ENCODE measurements around the gene MMD2.
"Not testable (repeated sequence)": the region's sequence is repeated elsewhere in the genome, so short reads cannot be mapped to it uniquely, and the experiment has no call there.

The MMD2 gene

GRCh38 chr7:4893188-4893587, 65.8 kb downstream of the MMD2 start:
- DNase-seq: not testable (repeated sequence)

DNA sequence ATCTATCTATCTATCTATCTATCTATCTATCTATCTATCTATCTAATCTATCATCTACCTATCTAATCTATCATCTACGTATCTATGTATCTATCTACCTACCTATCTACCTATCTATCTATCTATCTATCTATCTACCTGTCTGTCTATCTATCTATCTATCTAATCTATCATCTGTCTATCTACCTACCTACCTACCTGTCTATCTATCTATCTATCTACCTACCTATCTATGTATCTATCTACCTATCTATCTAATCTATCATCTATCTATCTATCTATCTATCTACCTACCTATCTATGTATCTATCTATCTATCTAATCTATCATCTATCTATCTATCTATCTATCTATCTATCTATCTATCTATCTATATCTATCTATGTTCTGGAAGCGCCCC, 67.5 kb downstream of the MMD2 start:
- not testable (repeated sequence) for DNase-seq

DNA sequence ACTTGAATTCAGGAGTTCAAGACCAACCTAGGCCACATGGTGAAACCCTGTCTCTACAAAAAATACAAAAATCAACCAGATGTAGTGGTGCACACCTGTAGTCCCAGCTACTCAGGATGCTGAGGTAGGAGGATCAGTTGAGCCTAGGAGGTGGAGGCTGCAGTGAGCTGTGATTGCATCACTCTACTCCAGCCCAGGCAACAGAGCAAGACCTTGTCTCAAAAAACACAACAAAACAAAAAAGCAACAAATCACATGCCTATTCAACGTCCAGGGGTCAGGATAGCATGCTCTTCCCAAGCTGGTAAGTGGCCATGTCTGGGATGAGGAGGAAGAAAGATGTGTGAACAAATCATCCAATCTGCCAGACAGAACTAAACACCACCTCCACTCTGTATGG, 69.3 kb downstream of the MMD2 start:
- DNase-seq: no peak

GRCh38 chr7:4888161-4888560, 70.8 kb downstream of the MMD2 start:
- no peak for DNase-seq

DNA sequence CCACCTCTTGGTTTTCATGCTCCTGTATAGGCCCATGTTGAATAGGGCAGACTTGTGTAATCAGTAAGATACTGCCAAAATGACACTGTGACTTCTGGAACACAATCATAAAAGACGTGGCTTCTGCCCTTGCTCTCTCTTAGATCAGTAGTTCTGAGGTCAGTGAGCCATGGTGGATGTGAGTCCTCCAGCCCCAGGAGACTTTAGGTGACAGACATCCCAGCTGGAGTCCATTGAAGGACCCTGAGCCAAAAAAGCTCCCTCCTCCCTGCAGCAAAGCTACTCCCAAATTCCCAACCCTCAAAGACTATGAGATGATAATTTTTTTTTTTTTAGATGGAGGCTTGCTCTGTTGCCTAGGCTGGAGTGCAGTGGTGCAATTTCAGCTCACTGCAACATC, 72.3 kb downstream of the MMD2 start:
- DNase-seq: no peak

GRCh38 chr7:4885317-4885807, 73.6 kb downstream of the MMD2 start:
- DNase-seq: no peak

- no peak for DNase-seq
These were observed 74.8 kb downstream of the MMD2 start for GRCh38 chr7:4884164-4884563.

GRCh38 chr7:4883372-4884144, 75.4 kb downstream of the MMD2 start, which contains the start of gene RADIL:
RADIL (minus strand) TSS chr7:4883716; CDS start chr7:4878139, 5,577 bp downstream.
- peak; percentile 68 to 84 (median 78) for DNase-seq

DNA sequence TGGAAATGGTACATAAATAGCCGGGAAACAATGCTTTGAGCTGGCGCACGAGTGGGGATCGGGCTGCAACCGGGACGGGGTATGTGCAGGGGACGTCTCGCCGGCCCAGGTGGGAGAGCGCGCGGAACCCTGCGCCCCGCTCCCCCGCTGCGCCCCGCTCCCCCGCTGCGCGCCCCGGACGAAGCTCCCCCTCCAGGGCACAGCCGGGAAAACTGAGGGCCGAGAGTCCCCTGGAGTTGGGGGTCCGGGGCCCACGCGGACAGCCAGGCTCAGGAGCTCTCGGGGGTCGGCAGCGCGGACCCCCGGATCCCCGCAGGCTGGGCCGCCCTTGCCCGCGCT, 76.0 kb downstream of the MMD2 start:
- DNase-seq: no peak

GRCh38 chr7:4882169-4883032, 76.6 kb downstream of the MMD2 start:
- DNase-seq: no peak

DNA sequence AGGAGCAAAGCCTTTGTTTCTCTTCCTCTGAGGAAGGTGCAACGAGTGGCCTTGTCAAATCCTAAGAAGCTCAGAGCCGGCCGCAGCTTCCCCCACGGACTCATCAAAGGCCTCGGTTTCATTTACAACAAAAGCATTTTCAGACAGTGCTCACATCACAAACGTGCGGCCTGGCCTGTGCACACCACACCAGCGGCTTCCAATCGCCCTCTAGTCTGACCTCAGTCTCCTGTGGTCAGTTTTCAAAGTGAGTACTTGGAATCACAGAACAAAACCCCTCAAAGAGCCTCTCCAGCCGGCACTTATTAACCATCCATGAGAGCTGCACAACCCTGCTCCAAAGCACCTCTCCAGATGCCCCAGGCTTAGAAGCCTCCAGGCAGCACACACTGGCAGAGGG, 78.8 kb downstream of the MMD2 start:
- DNase-seq: no peak

DNA sequence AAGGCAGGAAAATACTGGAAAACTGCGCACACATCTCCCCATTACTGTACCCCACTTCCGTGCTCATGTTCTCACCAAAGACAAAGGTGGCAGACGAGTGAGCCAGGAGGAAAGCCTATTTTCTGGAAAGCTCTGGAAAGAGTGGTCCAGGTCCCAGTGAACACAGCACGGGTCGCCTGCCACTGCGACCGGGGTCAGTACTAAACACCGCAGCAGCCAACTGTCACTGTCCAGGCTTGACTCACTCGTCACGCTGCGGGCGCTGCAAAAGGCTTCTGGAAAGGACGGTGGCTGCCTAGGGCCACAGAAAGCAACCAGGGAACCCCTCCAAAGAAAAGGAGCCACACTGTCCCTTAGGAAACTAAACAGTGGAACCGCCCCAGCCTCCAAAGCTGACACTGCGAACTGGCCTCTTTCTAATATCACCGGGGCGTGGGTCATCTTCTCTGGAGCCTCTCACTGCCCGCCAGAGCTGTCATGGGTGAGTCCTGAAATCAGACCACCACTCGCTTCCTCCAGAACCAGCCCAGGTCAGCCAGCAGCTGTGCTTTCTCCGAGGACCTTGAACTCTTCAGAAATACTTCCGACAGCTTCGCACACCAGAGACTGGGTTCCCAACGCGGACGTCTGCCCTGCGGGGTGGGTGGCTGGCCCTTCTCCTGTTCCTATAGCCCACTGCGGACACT, 79.4 kb downstream of the MMD2 start:
- no peak for DNase-seq

DNA sequence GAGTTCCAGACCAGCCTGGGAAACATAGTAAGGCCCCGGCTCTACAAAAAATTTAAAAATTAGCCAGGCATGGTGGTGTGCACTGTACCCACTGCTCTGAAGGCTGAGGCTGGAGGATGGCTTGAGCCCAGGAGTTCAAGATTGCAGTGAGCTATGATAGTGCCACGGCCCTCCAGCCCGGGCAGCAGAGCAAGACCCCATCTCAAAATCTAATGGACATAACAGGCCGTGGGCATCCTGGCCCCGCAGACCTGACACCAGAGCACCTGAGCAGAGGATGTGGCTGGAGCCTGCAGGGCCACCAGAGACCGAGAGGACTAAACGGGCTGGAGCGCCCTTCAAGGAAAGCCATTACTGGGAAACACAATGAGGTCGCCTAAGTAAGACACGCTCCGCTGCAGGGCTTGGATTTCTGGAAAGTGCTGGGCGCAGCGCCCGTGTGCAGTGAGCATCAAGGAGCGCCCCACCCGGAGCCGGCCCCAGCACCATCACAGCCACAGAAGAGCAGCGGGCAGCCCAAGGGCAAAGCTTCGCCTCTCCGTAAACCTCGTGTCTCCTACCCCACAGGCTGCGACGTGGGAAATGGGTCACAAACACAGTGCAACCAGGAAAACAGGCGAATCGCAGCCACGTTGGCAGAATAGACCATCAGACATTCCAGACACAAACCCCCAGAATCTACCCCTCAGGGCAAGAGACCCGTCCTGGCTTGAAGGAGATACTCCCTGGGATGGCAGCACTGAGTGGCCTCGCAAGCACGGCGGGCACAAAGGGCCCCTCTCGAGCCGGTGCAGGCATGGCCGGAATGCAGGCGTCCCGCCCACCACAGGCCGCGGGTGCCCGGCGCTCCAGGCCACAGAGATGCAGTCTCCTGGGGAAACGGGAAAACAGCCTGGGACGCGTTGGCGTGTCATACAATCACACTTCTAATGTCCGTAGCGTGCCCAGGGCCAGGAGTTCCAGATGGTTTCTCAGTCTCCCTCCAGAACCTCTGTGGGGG, 80.4 kb downstream of the MMD2 start:
- DNase-seq: no peak

DNA sequence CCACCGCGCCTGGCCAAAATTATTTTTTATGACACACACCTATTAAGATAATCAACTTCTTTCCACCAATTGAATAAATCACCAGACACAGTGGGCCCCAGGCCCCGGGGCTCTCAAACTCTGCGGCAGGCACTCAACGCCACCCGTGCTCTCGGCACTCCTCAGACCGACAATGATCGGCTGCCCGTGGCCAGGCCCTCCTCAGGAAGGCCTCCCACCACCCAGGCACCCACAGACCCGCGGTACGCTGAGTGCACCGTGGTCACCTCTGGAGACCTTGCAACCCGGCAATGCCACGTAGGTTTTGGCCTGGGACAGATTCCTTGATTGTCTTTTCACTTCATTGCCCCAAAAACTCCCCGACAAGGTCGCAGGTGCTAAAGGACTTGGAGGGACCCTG, 82.4 kb downstream of the MMD2 start:
- no peak for DNase-seq

- DNase-seq: no peak
These were observed 83.6 kb downstream of the MMD2 start for GRCh38 chr7:4875391-4875790.

DNA sequence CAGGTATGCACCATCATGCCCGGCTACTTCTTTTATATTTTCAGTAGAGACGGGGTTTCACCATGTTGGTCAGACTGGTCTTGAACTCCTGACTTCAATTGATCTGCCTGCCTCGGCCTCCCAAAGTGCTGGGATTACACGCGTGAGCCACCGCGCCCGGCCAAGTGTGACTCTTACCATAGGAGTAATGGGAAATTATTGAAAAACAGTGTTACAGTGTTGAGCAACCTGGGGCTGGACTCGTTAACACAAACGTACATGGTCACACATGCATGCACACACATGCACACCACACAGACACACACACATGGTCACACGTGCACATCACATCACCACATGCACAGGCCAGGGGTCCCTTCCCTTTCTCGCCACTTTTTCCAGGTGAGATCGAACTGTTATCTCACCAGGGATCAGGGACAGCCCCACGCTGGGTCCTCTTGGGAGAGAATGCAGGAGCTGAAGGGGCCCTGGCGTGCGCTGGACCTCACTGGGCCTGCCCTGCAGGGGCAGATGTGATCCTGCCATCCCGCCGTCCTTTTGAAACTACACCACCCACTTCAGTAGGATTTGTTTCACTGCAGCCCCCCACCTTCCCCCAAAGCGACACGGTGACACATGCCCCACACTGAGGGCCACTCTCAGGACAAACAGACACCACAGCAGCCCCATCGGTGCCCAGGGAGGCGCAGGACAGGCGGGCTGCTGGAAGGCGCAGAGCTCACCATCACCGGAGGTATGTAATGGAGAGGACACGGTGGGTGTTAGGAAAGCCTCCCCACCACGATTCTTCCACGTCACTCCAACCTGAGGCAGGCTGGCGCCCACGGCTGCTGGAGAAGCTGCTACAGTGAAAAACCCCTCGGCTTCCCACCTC, 85.7 kb downstream of the MMD2 start:
- DNase-seq: no peak

- DNase-seq: no peak
These were observed 86.9 kb downstream of the MMD2 start for GRCh38 chr7:4871930-4872675.

DNA sequence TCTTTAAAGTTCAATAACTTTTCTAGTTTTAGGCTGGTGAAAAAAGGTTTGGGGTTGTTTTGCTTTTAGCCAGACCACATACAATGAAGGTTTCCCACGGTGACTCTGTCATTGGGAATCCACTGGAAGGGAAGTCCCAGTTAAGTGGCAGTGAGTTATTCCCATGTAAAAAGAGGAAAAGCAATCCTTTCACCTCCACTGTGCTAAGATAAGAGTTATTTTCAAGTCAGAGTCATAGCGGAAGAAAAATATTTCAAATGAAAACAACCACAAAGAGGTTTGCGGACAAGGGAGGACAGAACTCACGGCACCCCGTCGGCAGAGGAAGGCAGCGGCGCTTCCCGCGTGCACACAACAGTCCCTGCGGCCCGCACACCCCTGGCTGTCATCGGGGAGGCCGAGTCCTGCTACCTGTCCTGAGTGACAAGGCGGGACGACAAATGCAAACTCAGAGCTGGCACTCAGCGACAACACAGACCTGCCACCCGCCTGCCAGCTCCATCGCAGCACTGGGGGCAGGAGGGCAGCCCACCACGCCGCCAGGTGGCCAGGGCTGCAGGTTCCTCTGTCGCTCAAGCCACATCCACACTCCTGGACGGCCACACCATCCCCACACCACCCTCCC, 87.8 kb downstream of the MMD2 start:
- no peak for DNase-seq

- no peak for DNase-seq
These were observed 90.5 kb downstream of the MMD2 start for GRCh38 chr7:4868493-4868892.
